DND-41 (cell line): Measurements from ENCODE around the gene AHRR.

Source experiments
- ATAC-seq: fragments of 200-7000 bp; cut with Tn5 transposase; 3 replicates; pipeline ENCODE4 v1.9.1; 2021; ENCODE audit warnings: low read depth; ENCODE audit not compliant: insufficient read depth
- DNase-seq: peaks from one replicate; pipeline ENCODE4 v3.0.0-alpha.2; 2020
- H2AFZ ChIP-seq: 2 replicates; pipeline ENCODE4 v1.6.0; 2012; ENCODE audit warnings: low read depth, low read length
- H3K27ac ChIP-seq: 2 replicates; pipeline ENCODE4 v1.5.1; 2012; ENCODE audit warnings: low read length, inconsistent platforms
- H3K27me3 ChIP-seq: fragments of 200-600 bp; sonication (generic); 2 replicates; pipeline ENCODE4 v1.6.0; 2012; ENCODE audit warnings: low read length, mild to moderate bottlenecking, inconsistent platforms; ENCODE audit not compliant: insufficient read depth, poor library complexity
- H3K36me3 ChIP-seq: 2 replicates; pipeline ENCODE4 v1.5.1; 2012; ENCODE audit warnings: low read length, inconsistent platforms; ENCODE audit not compliant: insufficient read depth
- H3K4me1 ChIP-seq: 2 replicates; pipeline ENCODE4 v1.5.1; 2012; ENCODE audit warnings: mild to moderate bottlenecking, low read length; ENCODE audit not compliant: insufficient read depth
- H3K4me2 ChIP-seq: 2 replicates; pipeline ENCODE4 v1.6.0; 2012; ENCODE audit warnings: mild to moderate bottlenecking, moderate library complexity, low read length, inconsistent platforms; ENCODE audit not compliant: insufficient read depth
- H3K4me3 ChIP-seq, 2 experiments: fragments of 200-600 bp in 1 of 2; shearing (Covaris generic) in 1 of 2; 2 replicates each; pipeline ENCODE4 v1.5.1; 2012 to 2016; ENCODE audit warnings: inconsistent platforms in 2 of 2, low read length in 2 of 2, mild to moderate bottlenecking in 2 of 2, low read depth in 1 of 2, moderate library complexity in 1 of 2
- H3K79me2 ChIP-seq: 2 replicates; pipeline ENCODE4 v1.6.0; 2012; ENCODE audit warnings: low read length, inconsistent platforms; ENCODE audit not compliant: insufficient read depth
- H3K9ac ChIP-seq: 2 replicates; pipeline ENCODE4 v1.6.0; 2012; ENCODE audit warnings: low read depth, mild to moderate bottlenecking, inconsistent platforms, low read length, moderate library complexity
- H3K9me3 ChIP-seq: 2 replicates; pipeline ENCODE4 v1.5.1; 2012; ENCODE audit warnings: low read length, moderate library complexity, mild to moderate bottlenecking, inconsistent platforms; ENCODE audit not compliant: insufficient read depth, severe bottlenecking
- H4K20me1 ChIP-seq: 2 replicates; pipeline ENCODE4 v1.6.0; 2012; ENCODE audit warnings: low read length; ENCODE audit not compliant: insufficient read depth
- CTCF ChIP-seq: IDR thresholded peaks from 2 replicates; pipeline ENCODE4 v1.5.1; 2012; ENCODE audit warnings: borderline replicate concordance, low read length, moderate library complexity, mild to moderate bottlenecking; ENCODE audit not compliant: poor library complexity, severe bottlenecking; ENCODE audit errors: extremely low read depth
- EZH2 ChIP-seq: IDR thresholded peaks from 3 replicates; pipeline ENCODE4 v1.6.1; 2012; ENCODE audit warnings: borderline replicate concordance, low read depth, mild to moderate bottlenecking, moderate library complexity, low read length, inconsistent platforms; ENCODE audit not compliant: severe bottlenecking

Gene AHRR

GRCh38 chr5:378301-378891, 56.9 kb downstream of the AHRR start:
- ATAC-seq (peak; percentile 32; the same call in 1 of the 3 replicates), DNase-seq (no peak)
- Histone ChIP-seq H3K27me3 (no peaks in the 10 kb centered on the region), H3K9me3 (no peaks in the 10 kb centered on the region), H4K20me1 (no peaks in the 10 kb centered on the region; the same call in 1 of the 2 replicates), H3K4me1 (peaks cover 13% of the 10 kb centered on the region), H2AFZ (no peak overlapping the region), H3K9ac (no peak overlapping the region), H3K79me2 (no peaks in the 10 kb centered on the region), H3K36me3 (no peaks in the 10 kb centered on the region), H3K27ac (no peak overlapping the region), H3K4me3 (no peak overlapping the region), H3K4me2 (no peak overlapping the region)
- TF ChIP-seq EZH2 (no peak), CTCF (no peak)

- no peaks in the 10 kb centered on the region for H3K36me3 ChIP-seq
- TF ChIP-seq CTCF, result no peak
- TF ChIP-seq EZH2, result no peak
- H3K9ac ChIP-seq, result no peak overlapping the region
- no peak overlapping the region for H3K27ac ChIP-seq
- no peak overlapping the region for H3K4me3 ChIP-seq
- H3K79me2 ChIP-seq, result no peaks in the 10 kb centered on the region
- H3K4me2 ChIP-seq, result no peak overlapping the region
- H2AFZ ChIP-seq, result no peak overlapping the region
- ATAC-seq, result peak; percentile 54; the same call in 1 of the 3 replicates
- DNase-seq, result no peak
- no peaks in the 10 kb centered on the region; the same call in 1 of the 2 replicates for H4K20me1 ChIP-seq
- no peaks in the 10 kb centered on the region for H3K27me3 ChIP-seq
- H3K4me1 ChIP-seq, result peaks cover 7% of the 10 kb centered on the region; the same call in 1 of the 2 replicates
- no peaks in the 10 kb centered on the region for H3K9me3 ChIP-seq
Measured at GRCh38 chr5:378976-379742, 57.6 kb downstream of the AHRR start.

- no peak for TF ChIP-seq EZH2
- TF ChIP-seq CTCF, result no peak
- H3K9ac ChIP-seq, result no peak overlapping the region
- no peak for DNase-seq
- H3K4me3 ChIP-seq, result no peak overlapping the region
- no peak for ATAC-seq
- no peaks in the 10 kb centered on the region for H3K36me3 ChIP-seq
- no peak overlapping the region for H3K4me2 ChIP-seq
- peaks cover 7% of the 10 kb centered on the region; the same call in 1 of the 2 replicates for H3K4me1 ChIP-seq
- H3K27ac ChIP-seq, result no peak overlapping the region
- no peaks in the 10 kb centered on the region for H3K79me2 ChIP-seq
- H2AFZ ChIP-seq, result no peak overlapping the region
- no peaks in the 10 kb centered on the region for H4K20me1 ChIP-seq
- H3K27me3 ChIP-seq, result no peaks in the 10 kb centered on the region
- H3K9me3 ChIP-seq, result peaks cover 9% of the 10 kb centered on the region
Measured at GRCh38 chr5:380701-381309, 59.3 kb downstream of the AHRR start.
